K562 (cell line): ENCODE measurements around the gene RBM19. TPM values are rescaled to one million over a fixed set of nuclear protein-coding genes. Genes with fewer than 3 reads are reported as not detected.

Experiments
- ATF1 ChIP-seq, 2 experiments: fragments of 450-650 bp in 1 of 2; IDR thresholded peaks; 2 replicates each; pipeline ENCODE4 v1.6.1; 2016; ENCODE audit warnings: missing compliant biosample characterization in 1 of 2, missing genetic modification characterization in 1 of 2
- CBFA2T2 ChIP-seq: fragments of 450-650 bp; conservative IDR thresholded peaks from 2 replicates; pipeline ENCODE4 v1.6.1; 2017; ENCODE audit warnings: mild to moderate bottlenecking
- CBFA2T3 ChIP-seq: fragments of 450-650 bp; IDR thresholded peaks from 2 replicates; pipeline ENCODE4 v1.6.1; 2017
- CBFB ChIP-seq: sonication (generic); formaldehyde crosslinking; IDR thresholded peaks from 2 replicates; pipeline ENCODE4 v1.4.0; 2020; ENCODE audit warnings: mild to moderate bottlenecking, missing genetic modification reagents
- COPS2 ChIP-seq: fragments of 450-650 bp; conservative IDR thresholded peaks from 2 replicates; pipeline ENCODE4 v1.6.1; 2016; ENCODE audit warnings: mild to moderate bottlenecking, moderate library complexity
- CXXC5 ChIP-seq: fragments of 250-450 bp; sonication (Bioruptor Pico); IDR thresholded peaks from 2 replicates; pipeline ENCODE4 v1.8.0; 2022; ENCODE audit warnings: inconsistent platforms, mild to moderate bottlenecking, moderate library complexity
- DIDO1 ChIP-seq: fragments of 450-650 bp; IDR thresholded peaks from 2 replicates; pipeline ENCODE4 v1.6.1; 2016; ENCODE audit warnings: low read depth, missing biosample characterization, missing genetic modification characterization
- FUS ChIP-seq: fragments of 200-400 bp; formaldehyde crosslinking; optimal IDR thresholded peaks from 2 replicates; pipeline ENCODE3; 2017; ENCODE audit warnings: low read depth, low read length
- HINFP ChIP-seq: fragments of 450-650 bp; conservative IDR thresholded peaks from 2 replicates; pipeline ENCODE4 v1.6.1; 2016; ENCODE audit warnings: missing genetic modification characterization, low read depth, mild to moderate bottlenecking, control low read depth, missing compliant biosample characterization
- KDM1A ChIP-seq, 2 experiments: fragments of 450-650 bp; IDR thresholded peaks; 2 replicates each; pipeline ENCODE4 v1.6.1; 2016; ENCODE audit warnings: mild to moderate bottlenecking in 2 of 2
- KLF1 ChIP-seq: fragments of 450-650 bp; IDR thresholded peaks from 2 replicates; pipeline ENCODE4 v1.6.1; 2016; ENCODE audit warnings: missing genetic modification characterization, missing compliant biosample characterization
- KLF16 ChIP-seq: IDR thresholded peaks from 2 replicates; pipeline ENCODE4 v1.6.1; 2016; ENCODE audit warnings: antibody characterized with exemption
- LEF1 ChIP-seq: fragments of 450-650 bp; IDR thresholded peaks from 2 replicates; pipeline ENCODE4 v1.6.1; 2016; ENCODE audit warnings: mild to moderate bottlenecking
- MTA2 ChIP-seq: fragments of 450-650 bp; IDR thresholded peaks from 2 replicates; pipeline ENCODE4 v1.6.1; 2016; ENCODE audit warnings: low read depth
- MYC ChIP-seq, 2 experiments: fragments of 250-450 bp in 1 of 2; sonication (Bioruptor Pico) in 1 of 2; IDR thresholded peaks; 2 replicates each; pipeline versions ENCODE4 v1.5.1 to v1.6.1; 2012 to 2021; ENCODE audit warnings: low read depth in 2 of 2, borderline replicate concordance in 1 of 2, improper control_type of control experiment in 1 of 2, low read length in 1 of 2, mild to moderate bottlenecking in 1 of 2, moderate library complexity in 1 of 2
- RFX1 ChIP-seq: fragments of 450-650 bp; IDR thresholded peaks from 2 replicates; pipeline ENCODE4 v1.6.1; 2016; ENCODE audit warnings: mild to moderate bottlenecking, moderate library complexity
- SMARCA5 ChIP-seq: fragments of 450-650 bp; IDR thresholded peaks from 2 replicates; pipeline ENCODE4 v1.6.1; 2016
- SPI1 ChIP-seq: IDR thresholded peaks from 2 replicates; pipeline ENCODE4 v1.6.1; 2011; ENCODE audit warnings: low read depth, low read length, control low read depth, borderline replicate concordance
- TCF3 ChIP-seq: sonication (generic); formaldehyde crosslinking; IDR thresholded peaks from 2 replicates; pipeline ENCODE4 v1.4.0; 2020; ENCODE audit warnings: mild to moderate bottlenecking, missing genetic modification reagents
- ZBED1 ChIP-seq: IDR thresholded peaks from 2 replicates; pipeline ENCODE4 v1.6.1; 2014
- ZEB2 ChIP-seq: fragments of 450-650 bp; IDR thresholded peaks from 2 replicates; pipeline ENCODE4 v1.6.1; 2016
- ZNF253 ChIP-seq: fragments of 250-450 bp; sonication (Bioruptor Pico); conservative IDR thresholded peaks from 2 replicates; pipeline ENCODE4 v1.6.1; 2021; ENCODE audit warnings: mild to moderate bottlenecking
- ZNF347 ChIP-seq: fragments of 450-650 bp; formaldehyde crosslinking; IDR thresholded peaks from 2 replicates; pipeline ENCODE4 v1.4.0; 2020; ENCODE audit warnings: low read depth, mild to moderate bottlenecking, moderate library complexity
- ZNF431 ChIP-seq: sonication (generic); formaldehyde crosslinking; IDR thresholded peaks from 2 replicates; pipeline ENCODE4 v1.8.0; 2022; ENCODE audit warnings: mild to moderate bottlenecking, missing genetic modification reagents
- ZNF518B ChIP-seq: fragments of 250-450 bp; sonication (Bioruptor Pico); IDR thresholded peaks from 2 replicates; pipeline ENCODE4 v1.5.0; 2021; ENCODE audit warnings: mild to moderate bottlenecking, moderate library complexity
- ZNF57 ChIP-seq: fragments of 450-650 bp; formaldehyde crosslinking; IDR thresholded peaks from 2 replicates; pipeline ENCODE4 v1.4.0; 2020; ENCODE audit warnings: mild to moderate bottlenecking, moderate library complexity
- ZNF589 ChIP-seq: fragments of 200-800 bp; sonication (Bioruptor generic); IDR thresholded peaks from 2 replicates; pipeline ENCODE4 v1.6.1; 2016; ENCODE audit warnings: low read depth, missing genetic modification characterization, missing compliant biosample characterization
- polyA plus RNA-seq, 8 experiments: library from polyadenylated mRNA; depleted of rRNA in 4 of 8; stranded (reverse) in 5 of 8; unstranded in 3 of 8; fragments of >200 nt; fragmentation: Nextera tagmentation in 2 of 8; fragmentation: Illumina TruSeq in 1 of 8; extraction: Ambion mirVana in 2 of 8; extraction: Trizol in 1 of 8; gene quantifications; 2 replicates each; pipeline versions ENCODE4 v1.2.1 to v1.2.3, GENCODE V29; 2011 to 2014; ENCODE audit warnings: inconsistent platforms in 1 of 8, missing spikeins in 1 of 8
- total RNA-seq, 7 experiments: library from RNA; depleted of rRNA in 6 of 7; stranded (reverse); fragments of >200 nt in 6 of 7; fragmentation: Illumina TruSeq in 2 of 7; extraction: Trizol in 2 of 7; gene quantifications; 2 replicates each; pipeline versions ENCODE4 v1.2.1 to v1.2.3, GENCODE V29; 2011 to 2021; ENCODE audit warnings: low replicate concordance in 1 of 7
- TF ChIP-seq, protein P1 (sequence below): sonication (generic); IDR thresholded peaks from 2 replicates; pipeline ENCODE4 v1.6.1; 2016

The RBM19 gene
- total and polyA plus RNA-seq, 9 of the 15 experiments (the other 6 are each of a cell fraction or from before 2014, with no cell fraction given): 16.0 to 58.4 (median 37.9) TPM

DNA sequence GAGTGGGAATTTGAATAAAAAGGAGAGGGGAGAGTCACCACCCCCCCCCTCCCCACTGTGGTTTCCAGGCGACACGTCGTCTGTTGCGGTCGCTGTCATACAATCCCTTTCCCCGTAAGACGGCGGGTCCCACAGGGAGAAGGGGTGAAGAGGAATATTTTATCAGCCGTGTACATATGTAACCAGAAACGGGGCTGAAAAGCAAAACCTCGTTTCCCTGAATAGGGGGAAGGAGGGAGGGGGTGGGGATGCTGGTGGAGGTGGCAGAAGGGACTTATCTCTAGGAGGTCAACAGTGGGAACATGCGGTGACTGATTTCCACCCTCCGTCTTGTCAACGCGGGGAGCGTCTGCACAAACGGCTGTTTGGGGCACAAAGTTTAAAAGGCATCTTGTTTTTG, 171.4 kb downstream of the RBM19 start (continued):
- TF ChIP-seq HINFP (tag) (no peak), TCF3 (CRISPR knock-in tag) (peak; percentile 77), KDM1A (IDR thresholded peaks at IDR 0.05) (peak; percentile 60 to 90), RFX1 (peak; percentile 72), KLF1 (no peak), MYC (IDR thresholded peaks at IDR 0.05; ENCODE audit: low read depth, low read length) (peak; percentile 48; the same call in 1 of the 2 replicates), MYC (CRISPR knock-in tag; IDR thresholded peaks at IDR 0.05; ENCODE audit: borderline replicate concordance, low read depth) (no peak), LEF1 (peak; percentile 51; the same call in 1 of the 2 replicates), COPS2 (no peak), SPI1 (no peak), SMARCA5 (no peak), DIDO1 (tag) (no peak), ZNF589 (CRISPR knock-in tag) (no peak), CBFA2T2 (peak; percentile 71), KLF16 (0 out of 2 replicates have a peak, but pooled peaks have one; percentile 20), ZNF431 (no peak), FUS (no peak), ZEB2 (no peak), CBFA2T3 (peak; percentile 86), ZNF347 (CRISPR knock-in tag) (no peak), ZNF253 (CRISPR knock-in tag) (no peak), ZNF57 (no peak), MTA2 (peak; percentile 58), ATF1 (CRISPR knock-in tag; IDR thresholded peaks at IDR 0.05) (no peak), ATF1 (tag; IDR thresholded peaks at IDR 0.05) (no peak), CXXC5 (CRISPR knock-in tag) (peak; percentile 77), ZNF518B (CRISPR knock-in tag) (no peak), CBFB (CRISPR knock-in tag) (no peak), ZBED1 (0 out of 2 replicates have a peak, but pooled peaks have one; percentile 48)
- TF ChIP-seq, protein P1, sequence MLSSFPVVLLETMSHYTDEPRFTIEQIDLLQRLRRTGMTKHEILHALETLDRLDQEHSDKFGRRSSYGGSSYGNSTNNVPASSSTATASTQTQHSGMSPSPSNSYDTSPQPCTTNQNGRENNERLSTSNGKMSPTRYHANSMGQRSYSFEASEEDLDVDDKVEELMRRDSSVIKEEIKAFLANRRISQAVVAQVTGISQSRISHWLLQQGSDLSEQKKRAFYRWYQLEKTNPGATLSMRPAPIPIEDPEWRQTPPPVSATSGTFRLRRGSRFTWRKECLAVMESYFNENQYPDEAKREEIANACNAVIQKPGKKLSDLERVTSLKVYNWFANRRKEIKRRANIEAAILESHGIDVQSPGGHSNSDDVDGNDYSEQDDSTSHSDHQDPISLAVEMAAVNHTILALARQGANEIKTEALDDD: peak; percentile 50; the same call in 1 of the 2 replicates
